ENCODE data around the gene VPS36. TPM values are rescaled to one million over a fixed set of nuclear protein-coding genes. Genes with fewer than 3 reads are reported as not detected.

Gene VPS36
- polyA plus RNA-seq, 1 donor (not counting 4 experiments of a cell fraction or from before 2014, with no cell fraction given), result 36.5 TPM

GRCh38 chr13:52428295-52428694 lies 22.1 kb downstream of the VPS36 start:
- DNase-seq (ENCODE audit: low read depth, low spot score) (no peak), FAIRE-seq (peak; percentile 71)
- Histone ChIP-seq H3K36me3 (ENCODE audit: control insufficient read depth in 2 of 2, extremely low read depth in 1 of 2, insufficient read depth in 2 of 2, low read length in 2 of 2) (peaks cover 13 to 20% of the 10 kb centered on the region in 2 experiments), H3K4me3 (ENCODE audit: control insufficient read depth in 2 of 3, extremely low read depth in 1 of 3, insufficient read depth in 2 of 3, low read depth in 1 of 3, low read length in 3 of 3) (no peak overlapping the region), H3K9me1 (ENCODE audit: control insufficient read depth, extremely low read depth, insufficient read depth, low read length) (no peaks in the 10 kb centered on the region), H3K4me2 (ENCODE audit: control insufficient read depth, extremely low read depth, insufficient read depth, low read depth, low read length) (no peak overlapping the region), H3K27me3 (ENCODE audit: control insufficient read depth, extremely low read depth, insufficient read depth, low read length) (no peaks in the 10 kb centered on the region), H3K9me3 (ENCODE audit: control insufficient read depth, low read depth, low read length) (no peaks in the 10 kb centered on the region), H3K79me2 (ENCODE audit: control insufficient read depth, insufficient read depth, low read length) (peaks cover 4% of the 10 kb centered on the region), H3K27ac (ENCODE audit: control insufficient read depth, insufficient read depth, low read length) (no peak overlapping the region), H3K9ac (ENCODE audit: control insufficient read depth, extremely low read depth, insufficient read depth, low read length) (no peak overlapping the region), H2AFZ (ENCODE audit: control insufficient read depth, low read length) (no peak overlapping the region), H4K20me1 (ENCODE audit: control insufficient read depth, extremely low read depth, insufficient read depth, low read length) (no peaks in the 10 kb centered on the region), H3K4me1 (ENCODE audit: control insufficient read depth, extremely low read depth, insufficient read depth, low read length) (no peaks in the 10 kb centered on the region)
- dilution Hi-C loops (cut with MboI; ENCODE audit: extremely low pct_ligation_motif_present, low sequenced_read_pairs), result no loop called here
- TF ChIP-seq CTCF (optimal IDR thresholded peaks at IDR 0.05 in 1 of 3, IDR thresholded peaks at IDR 0.05 in 1 of 3, conservative IDR thresholded peaks at IDR 0.05 in 1 of 3; ENCODE audit: extremely low read depth in 1 of 3, insufficient read depth in 2 of 3, low read length in 3 of 3), result no peak
- no peak for TF ChIP-seq EZH2 (IDR thresholded peaks at IDR 0.05; ENCODE audit: low read length)

GRCh38 chr13:52421216-52421615 lies 29.2 kb downstream of the VPS36 start:
- Histone ChIP-seq H3K79me2 (ENCODE audit: control insufficient read depth, insufficient read depth, low read length) (no peaks in the 10 kb centered on the region), H4K20me1 (ENCODE audit: control insufficient read depth, extremely low read depth, insufficient read depth, low read length) (no peaks in the 10 kb centered on the region), H3K4me3 (ENCODE audit: control insufficient read depth in 2 of 3, extremely low read depth in 1 of 3, insufficient read depth in 2 of 3, low read depth in 1 of 3, low read length in 3 of 3) (no peak overlapping the region), H3K4me2 (ENCODE audit: control insufficient read depth, extremely low read depth, insufficient read depth, low read depth, low read length) (no peak overlapping the region), H3K9ac (ENCODE audit: control insufficient read depth, extremely low read depth, insufficient read depth, low read length) (no peak overlapping the region), H3K27me3 (ENCODE audit: control insufficient read depth, extremely low read depth, insufficient read depth, low read length) (no peaks in the 10 kb centered on the region), H2AFZ (ENCODE audit: control insufficient read depth, low read length) (no peak overlapping the region), H3K27ac (ENCODE audit: control insufficient read depth, insufficient read depth, low read length) (no peak overlapping the region), H3K4me1 (ENCODE audit: control insufficient read depth, extremely low read depth, insufficient read depth, low read length) (peaks cover 4% of the 10 kb centered on the region), H3K9me1 (ENCODE audit: control insufficient read depth, extremely low read depth, insufficient read depth, low read length) (no peaks in the 10 kb centered on the region), H3K36me3 (ENCODE audit: control insufficient read depth in 2 of 2, extremely low read depth in 1 of 2, insufficient read depth in 2 of 2, low read length in 2 of 2) (peaks cover 11 to 24% of the 10 kb centered on the region in 2 experiments), H3K9me3 (ENCODE audit: control insufficient read depth, low read depth, low read length) (no peaks in the 10 kb centered on the region)
- DNase-seq (ENCODE audit: low read depth, low spot score), result no peak
- no peak for FAIRE-seq
- TF ChIP-seq CTCF (optimal IDR thresholded peaks at IDR 0.05 in 1 of 3, IDR thresholded peaks at IDR 0.05 in 1 of 3, conservative IDR thresholded peaks at IDR 0.05 in 1 of 3; ENCODE audit: extremely low read depth in 1 of 3, insufficient read depth in 2 of 3, low read length in 3 of 3), result no peak
- no peak for TF ChIP-seq EZH2 (IDR thresholded peaks at IDR 0.05; ENCODE audit: low read length)
- dilution Hi-C loops (cut with MboI; ENCODE audit: extremely low pct_ligation_motif_present, low sequenced_read_pairs), result no loop called here
